GM18526 (cell line): ENCODE results near the gene ANKRD12.

Experiments used
- POLR2A ChIP-seq: IDR thresholded peaks from 3 replicates; pipeline ENCODE4 v1.6.1; 2011; ENCODE audit not compliant: insufficient read length; ENCODE audit errors: extremely low read depth

Gene ANKRD12

GRCh38 chr18:9231852-9232486 lies 95.4 kb downstream of the ANKRD12 start:
- no peak for TF ChIP-seq POLR2A

DNA sequence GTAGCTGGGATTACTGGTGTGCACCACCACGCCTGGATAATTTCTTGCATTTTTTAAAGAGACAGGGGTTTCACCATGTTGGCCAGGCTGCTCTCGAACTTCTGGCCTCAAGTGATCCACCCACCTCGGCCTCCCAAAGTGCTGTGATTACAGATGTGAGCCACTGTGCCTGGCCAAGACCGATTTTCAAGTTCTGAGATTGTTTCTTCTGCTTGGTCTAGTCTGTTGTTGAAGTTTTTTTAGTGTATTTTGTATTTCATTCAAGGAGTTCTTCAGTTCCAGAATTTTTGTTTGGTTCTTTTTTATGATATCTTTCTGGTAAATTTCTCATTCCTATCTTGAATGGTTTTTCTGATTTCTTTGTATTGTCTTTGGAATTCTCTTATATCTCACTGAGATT lies 96.4 kb downstream of the ANKRD12 start:
- no peak for TF ChIP-seq POLR2A

GRCh38 chr18:9233771-9234440 lies 97.3 kb downstream of the ANKRD12 start:
- no peak for TF ChIP-seq POLR2A

GRCh38 chr18:9234528-9234927 lies 97.9 kb downstream of the ANKRD12 start:
- TF ChIP-seq POLR2A: no peak

GRCh38 chr18:9237981-9238380 lies 101.4 kb downstream of the ANKRD12 start:
- TF ChIP-seq POLR2A: no peak

DNA sequence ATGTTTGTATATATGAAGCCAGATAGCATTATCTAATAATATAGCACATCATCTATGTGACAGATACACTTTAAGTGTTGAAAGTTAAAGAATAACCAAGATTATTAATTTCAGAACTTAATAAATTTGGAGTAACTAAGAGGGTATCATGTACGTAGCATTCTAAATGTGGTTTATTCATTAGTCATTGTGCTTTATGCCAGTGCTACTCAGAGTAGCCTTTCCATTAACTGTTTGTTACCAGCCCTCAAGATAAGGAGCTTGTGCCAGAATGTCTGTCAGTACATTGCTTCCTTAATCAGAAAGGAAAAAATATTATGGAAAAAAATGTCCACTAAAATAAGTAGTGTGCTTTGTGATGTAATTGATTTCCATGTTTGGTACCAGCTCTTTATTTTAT lies 103.1 kb downstream of the ANKRD12 start:
- TF ChIP-seq POLR2A: no peak

DNA sequence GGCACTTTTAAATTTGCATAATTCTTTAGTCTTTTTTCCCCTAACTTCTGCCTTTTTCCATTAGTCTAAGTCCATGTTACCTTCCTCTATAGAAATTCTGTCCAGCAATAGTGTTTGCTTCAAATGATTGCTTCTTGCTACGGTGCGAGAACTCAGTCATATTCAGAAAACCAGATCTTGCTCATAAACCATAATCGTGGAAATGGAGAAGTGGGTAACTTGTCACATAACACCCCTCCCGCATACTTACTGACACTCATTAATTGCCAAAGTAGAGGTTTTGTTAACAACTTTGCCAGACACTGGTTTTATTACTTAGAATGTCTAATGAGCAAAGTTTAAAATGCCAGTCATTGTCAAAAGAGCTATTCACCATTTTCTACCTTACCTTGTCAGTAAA lies 103.7 kb downstream of the ANKRD12 start:
- TF ChIP-seq POLR2A: no peak

- TF ChIP-seq POLR2A: no peak
Measured at GRCh38 chr18:9243029-9243428, 106.4 kb downstream of the ANKRD12 start.

DNA sequence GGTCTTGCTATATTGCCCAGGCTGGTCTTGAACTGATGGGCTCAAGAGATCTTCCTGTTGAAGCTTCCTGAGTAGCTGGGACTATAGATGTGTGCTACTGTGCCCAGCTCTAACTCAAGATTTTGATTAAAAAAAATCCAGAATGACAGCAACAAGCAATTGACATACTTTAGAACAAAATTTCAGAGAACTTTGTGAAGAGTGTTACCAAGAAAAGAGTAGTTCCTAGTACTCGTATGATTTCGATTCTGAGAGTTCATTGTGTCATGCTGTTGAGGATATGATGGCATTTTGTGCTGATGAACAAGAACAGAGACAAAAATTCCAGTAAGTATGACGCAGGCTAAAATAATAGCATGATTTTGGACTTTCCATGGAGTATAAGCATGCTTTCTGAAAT lies 107.8 kb downstream of the ANKRD12 start:
- no peak for TF ChIP-seq POLR2A

GRCh38 chr18:9248661-9249060 lies 112.1 kb downstream of the ANKRD12 start:
- no peak for TF ChIP-seq POLR2A

DNA sequence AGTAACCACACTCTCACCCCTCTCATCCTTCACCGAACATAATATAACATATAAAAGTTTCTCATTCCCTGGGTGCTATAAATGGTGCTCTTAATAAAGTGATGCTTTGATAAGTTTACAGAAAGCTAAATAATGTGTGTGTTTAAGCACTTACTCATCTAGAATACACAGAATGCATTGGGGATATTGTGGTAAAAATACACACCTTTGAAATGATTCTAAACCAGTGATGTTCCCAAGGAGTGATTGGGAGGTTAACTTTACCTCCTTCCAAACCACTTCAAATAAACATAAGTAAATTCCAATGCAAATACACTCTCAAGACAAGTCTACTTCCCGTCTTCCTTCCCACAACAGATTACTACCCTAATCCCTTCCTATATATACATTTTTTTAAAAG lies 112.7 kb downstream of the ANKRD12 start:
- no peak for TF ChIP-seq POLR2A

DNA sequence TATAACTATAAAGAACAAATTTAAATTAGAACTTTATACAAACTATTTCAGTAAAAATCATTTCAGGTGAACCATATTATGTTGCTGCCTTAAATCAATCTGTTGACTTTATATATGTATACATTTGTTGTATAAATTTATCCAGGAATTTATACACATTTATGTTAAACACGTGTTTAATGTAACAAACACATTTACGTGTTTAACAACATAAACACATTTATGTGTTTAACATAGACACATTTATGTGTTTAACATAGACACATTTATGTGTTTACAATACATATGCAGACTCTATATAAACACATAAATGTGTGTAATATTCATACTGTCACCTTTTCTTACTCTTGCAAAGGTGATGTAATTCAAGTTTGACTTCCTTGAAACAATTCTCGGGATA lies 122.6 kb downstream of the ANKRD12 start:
- TF ChIP-seq POLR2A: no peak

- no peak for TF ChIP-seq POLR2A
Measured at GRCh38 chr18:9260388-9261380, 124.1 kb downstream of the ANKRD12 start.

DNA sequence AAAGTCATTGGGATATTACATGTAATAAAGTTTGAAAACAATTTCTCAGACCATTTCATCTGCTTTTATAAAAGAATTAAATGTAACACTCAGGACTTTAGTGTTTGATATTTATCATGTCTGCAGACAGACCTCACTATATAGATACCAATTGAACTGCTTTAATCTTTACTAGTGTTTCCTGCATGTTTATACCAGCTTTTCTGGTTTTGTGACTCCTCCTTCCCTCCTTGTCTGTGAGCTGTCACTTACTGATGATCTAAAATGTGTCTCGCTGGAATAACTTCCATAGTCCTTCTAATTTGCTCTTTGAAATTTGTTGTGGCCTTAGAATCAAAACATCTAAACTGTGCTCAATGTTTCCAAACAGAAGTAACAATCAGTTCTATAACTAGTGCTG lies 126.7 kb downstream of the ANKRD12 start:
- no peak for TF ChIP-seq POLR2A

- no peak for TF ChIP-seq POLR2A
Measured at GRCh38 chr18:9273221-9273620, 136.6 kb downstream of the ANKRD12 start.

DNA sequence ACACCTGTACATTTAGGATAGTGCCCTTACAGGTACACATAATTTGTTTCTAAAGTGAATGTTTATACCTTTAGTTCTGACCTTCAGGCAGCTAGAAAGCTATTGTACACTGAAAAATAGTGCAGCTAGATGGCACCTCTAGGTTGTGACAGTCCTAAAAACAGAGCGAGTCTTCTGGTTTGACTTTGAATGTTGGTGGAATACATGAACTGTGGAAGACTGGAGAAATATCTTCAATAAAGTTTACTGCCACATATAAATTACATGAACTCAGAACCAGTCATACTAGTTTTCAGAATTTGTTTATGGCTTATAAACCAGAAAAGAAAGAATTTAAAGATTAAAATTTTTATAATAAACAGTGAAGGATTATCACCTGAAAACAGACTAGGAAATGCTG lies 139.3 kb downstream of the ANKRD12 start:
- no peak for TF ChIP-seq POLR2A
